Gastrocnemius medialis (tissue), 4 donors: ENCODE measurements around the gene C4orf51. TPM values are rescaled to one million over a fixed set of nuclear protein-coding genes. Genes with fewer than 3 reads are reported as not detected.

Experiments
- ATAC-seq, 2 donors: fragments of 150-250 bp; one replicate each; pipeline ENCODE4 v1.9.1; 2016
- DNase-seq, 2 donors: peaks; one replicate each; pipeline ENCODE4 v3.0.0-alpha.2; 2019
- H3K27ac ChIP-seq, 4 donors: fragments of 200-600 bp; sonication (generic); 1 replicate in 1 of 4; 2 replicates in 3 of 4; pipeline ENCODE4 v1.5.1; 2016 to 2018; ENCODE audit warnings: mild to moderate bottlenecking in 2 of 4, moderate library complexity in 1 of 4
- H3K27me3 ChIP-seq, 3 donors: fragments of 200-600 bp; sonication (generic) in 2 of 3; 1 replicate in 1 of 3; 2 replicates in 2 of 3; pipeline versions ENCODE4 v1.5.1 to v1.6.0; 2016 to 2019; ENCODE audit warnings: mild to moderate bottlenecking in 1 of 3, moderate library complexity in 1 of 3
- H3K36me3 ChIP-seq, 2 donors: fragments of 200-600 bp; sonication (generic) in 1 of 2; one replicate each; pipeline ENCODE4 v1.5.1; 2017 to 2018
- H3K4me1 ChIP-seq, 2 donors: fragments of 200-600 bp; sonication (generic) in 1 of 2; one replicate each; pipeline ENCODE4 v1.5.1; 2016 to 2017; ENCODE audit warnings: mild to moderate bottlenecking in 2 of 2
- H3K4me3 ChIP-seq, 4 donors: fragments of 200-600 bp; sonication (generic) in 3 of 4; 1 replicate in 1 of 4; 2 replicates in 3 of 4; pipeline ENCODE4 v1.5.1; 2016 to 2019; ENCODE audit warnings: mild to moderate bottlenecking in 2 of 4
- H3K9me3 ChIP-seq, 3 donors: fragments of 200-600 bp; sonication (generic) in 2 of 3; 1 replicate in 1 of 3; 2 replicates in 2 of 3; pipeline ENCODE4 v1.5.1; 2016 to 2019
- CTCF ChIP-seq, 5 experiments: fragments of 450-650 bp in 3 of 5; fragments of 200-600 bp in 2 of 5; sonication (generic) in 2 of 5; IDR thresholded peaks in 4 of 5; conservative IDR thresholded peaks in 1 of 5; 1 replicate in 4 of 5; 2 replicates in 1 of 5; pipeline ENCODE4 v1.5.1; 2016 to 2019; ENCODE audit warnings: antibody characterized with exemption in 5 of 5, mild to moderate bottlenecking in 3 of 5, moderate library complexity in 3 of 5
- POLR2A ChIP-seq, 2 donors: fragments of 450-650 bp; IDR thresholded peaks; one replicate each; pipeline ENCODE4 v1.6.1; 2017; ENCODE audit warnings: antibody characterized with exemption in 2 of 2, mild to moderate bottlenecking in 2 of 2, moderate library complexity in 2 of 2
- in situ Hi-C, 4 donors: fragments of 200-750 bp; cut with MboI; loops; one replicate each; pipeline versions ENCODE4 v1.15.0 to v1.8.0; 2017; ENCODE audit warnings: low sequenced_read_pairs in 4 of 4
- intact Hi-C: fragments of 100-400 bp; cut with DNase I; formaldehyde crosslinking; loops from one replicate; pipeline ENCODE4 v1.15.1; 2023; ENCODE audit warnings: low total_unique reads
- total RNA-seq, 4 donors: library from RNA; depleted of rRNA; stranded (reverse); fragments of >200 nt; gene quantifications; one replicate each; pipeline versions ENCODE4 v1.1.0 to v1.2.3, GENCODE V29; 2016

C4orf51 gene
- total RNA-seq, 4 donors from 2014 or later, result not detected

GRCh38 chr4:145665773-145666172, 14.2 kb upstream of the C4orf51 start:
- Histone ChIP-seq H3K4me3 (no peak overlapping the region), H3K36me3 (no peaks in the 10 kb centered on the region), H3K4me1 (no peaks in the 10 kb centered on the region), H3K27me3 (no peaks in the 10 kb centered on the region), H3K27ac (no peak overlapping the region), H3K9me3 (no peaks in the 10 kb centered on the region)
- in situ Hi-C loops (no loop called here), intact Hi-C loops (no loop called here)
- TF ChIP-seq CTCF (IDR thresholded peaks at IDR 0.05 in 4 of 5, conservative IDR thresholded peaks at IDR 0.05 in 1 of 5) (no peak), POLR2A (IDR thresholded peaks at IDR 0.05) (no peak)
- no peak for DNase-seq
- no peak for ATAC-seq

- Histone ChIP-seq H3K27ac (no peak overlapping the region), H3K36me3 (no peaks in the 10 kb centered on the region), H3K4me1 (no peaks in the 10 kb centered on the region), H3K27me3 (no peaks in the 10 kb centered on the region), H3K9me3 (no peaks in the 10 kb centered on the region), H3K4me3 (no peak overlapping the region)
- intact Hi-C loops, result no loop called here
- no peak for ATAC-seq
- no peak for DNase-seq
- TF ChIP-seq CTCF (IDR thresholded peaks at IDR 0.05 in 4 of 5, conservative IDR thresholded peaks at IDR 0.05 in 1 of 5) (no peak), POLR2A (IDR thresholded peaks at IDR 0.05) (no peak)
- in situ Hi-C loops, result no loop called here
These were observed 9.5 kb upstream of the C4orf51 start for GRCh38 chr4:145670422-145670821.

- Histone ChIP-seq H3K4me1 (peaks cover 25 to 36% of the 10 kb centered on the region in 2 donors), H3K9me3 (peaks cover 0 to 5% (median 0%) of the 10 kb centered on the region in 3 donors), H3K36me3 (no peaks in the 10 kb centered on the region), H3K4me3 (peak overlapping the region in 2 of 4 donors; percentile 31 to 32), H3K27me3 (no peaks in the 10 kb centered on the region), H3K27ac (peak overlapping the region; percentile 79 to 91 (median 82))
- in situ Hi-C loops, result no loop called here
- intact Hi-C loops, result loop anchor here (5.0 kb wide), 1 partner anchor 258 kb away; the partner anchor contains the start of gene ZNF827
- DNase-seq (peak; percentile 80), ATAC-seq (peak; percentile 97 to 99)
- TF ChIP-seq POLR2A (IDR thresholded peaks at IDR 0.05) (no peak), CTCF (IDR thresholded peaks at IDR 0.05 in 4 of 5, conservative IDR thresholded peaks at IDR 0.05 in 1 of 5) (no peak)
These were observed 426 bp upstream of the C4orf51 start for GRCh38 chr4:145679520-145679919.

- H3K9me3 ChIP-seq, result peaks cover 0 to 5% (median 0%) of the 10 kb centered on the region in 3 donors
- no peak for ATAC-seq
- H3K36me3 ChIP-seq, result no peaks in the 10 kb centered on the region
- H3K4me3 ChIP-seq, result peak overlapping the region in 1 of 4 donors; percentile 31
- intact Hi-C loops, result loop anchor here (2.0 to 5.0 kb wide), 3 partner anchors 16 to 199 kb away; partner anchors contain the start of gene SMAD1
- H3K27ac ChIP-seq, result peak overlapping the region; percentile 79 to 91 (median 82)
- in situ Hi-C loops, result no loop called here
- H3K27me3 ChIP-seq, result no peaks in the 10 kb centered on the region
- peaks cover 25 to 36% of the 10 kb centered on the region in 2 donors for H3K4me1 ChIP-seq
- TF ChIP-seq CTCF (IDR thresholded peaks at IDR 0.05 in 4 of 5, conservative IDR thresholded peaks at IDR 0.05 in 1 of 5) (no peak), POLR2A (IDR thresholded peaks at IDR 0.05) (no peak)
- DNase-seq, result no peak
These were observed 956 bp downstream of the C4orf51 start for GRCh38 chr4:145680902-145681301.

- in situ Hi-C loops, result no loop called here
- ATAC-seq (no peak), DNase-seq (peak in 1 of 2 donors; percentile 10)
- Histone ChIP-seq H3K9me3 (peaks cover 0 to 5% (median 0%) of the 10 kb centered on the region in 3 donors), H3K4me3 (no peak overlapping the region), H3K27me3 (no peaks in the 10 kb centered on the region), H3K27ac (peak overlapping the region; percentile 79 to 91 (median 82)), H3K4me1 (peaks cover 25 to 36% of the 10 kb centered on the region in 2 donors), H3K36me3 (no peaks in the 10 kb centered on the region)
- intact Hi-C loops, result loop anchor here (2.0 to 5.0 kb wide), 3 partner anchors 15 to 199 kb away; partner anchors contain the start of gene SMAD1
- TF ChIP-seq POLR2A (IDR thresholded peaks at IDR 0.05) (peak in 1 of 2 donors; percentile 15), CTCF (IDR thresholded peaks at IDR 0.05 in 4 of 5, conservative IDR thresholded peaks at IDR 0.05 in 1 of 5) (no peak)
These were observed 1.6 kb downstream of the C4orf51 start for GRCh38 chr4:145681518-145681917.
